SK-N-SH (cell line): Measurements from ENCODE around the gene HDAC4. TPM values are rescaled to one million over a fixed set of nuclear protein-coding genes. Genes with fewer than 3 reads are reported as not detected.

ENCODE experiments used
- CTCF ChIA-PET: fragments of 300-600, 350-600 bp; formaldehyde crosslinking; extraction: SDS; loops from one replicate; lab custom pipeline; 2021; lab: Yijun Ruan, JAX
- POLR2A ChIA-PET: fragments of 350-600 bp; sonication (Branson Sonifier 250); formaldehyde crosslinking; extraction: SDS; loops from one replicate; lab custom pipeline; 2020; ENCODE audit warnings: antibody characterized with exemption, inconsistent platforms; lab: Yijun Ruan, JAX
- DNase-seq: peaks from one replicate; pipeline ENCODE4 v3.0.0; 2012
- H2AFZ ChIP-seq: fragments of 200-600 bp; sonication (generic); 2 replicates; pipeline ENCODE4 v1.8.1; 2016; ENCODE audit warnings: antibody characterized with exemption, mild to moderate bottlenecking, low read depth
- H3F3A ChIP-seq: fragments of 200-600 bp; sonication (generic); replicated peaks from 2 replicates; pipeline ENCODE3; 2016; ENCODE audit warnings: antibody characterized with exemption, mild to moderate bottlenecking; ENCODE audit not compliant: insufficient read depth
- H3K27ac ChIP-seq, 2 experiments: fragments of 200-500 bp in 1 of 2; fragments of 200-600 bp in 1 of 2; sonication (Bioruptor generic) in 1 of 2; sonication (generic), shearing (Covaris generic) in 1 of 2; 2 replicates each; pipeline versions ENCODE4 v1.5.1 to v1.6.1; 2014 to 2016; ENCODE audit warnings: low read depth in 2 of 2, inconsistent platforms in 1 of 2, low read length in 1 of 2, mild to moderate bottlenecking in 1 of 2, mixed read lengths in 1 of 2
- H3K27me3 ChIP-seq: fragments of 200-600 bp; sonication (generic), shearing (Covaris generic); 2 replicates; pipeline ENCODE4 v1.6.1; 2016; ENCODE audit warnings: mixed run types; ENCODE audit not compliant: insufficient read depth
- H3K36me3 ChIP-seq, 2 experiments: fragments of 200-500 bp in 1 of 2; fragments of 200-600 bp in 1 of 2; sonication (Bioruptor generic) in 1 of 2; sonication (generic) in 1 of 2; replicated peaks in 1 of 2; 2 replicates each; pipeline versions ENCODE3 to v1.5.1; 2014 to 2016; ENCODE audit warnings: low read length in 1 of 2, mild to moderate bottlenecking in 1 of 2; ENCODE audit not compliant: insufficient read depth in 2 of 2, control insufficient read depth in 1 of 2
- H3K4me1 ChIP-seq, 2 experiments: fragments of 200-500 bp in 1 of 2; fragments of 200-600 bp in 1 of 2; sonication (Bioruptor generic) in 1 of 2; sonication (generic), shearing (Covaris generic) in 1 of 2; 2 replicates each; pipeline versions ENCODE4 v1.5.1 to v1.6.1; 2014 to 2016; ENCODE audit warnings: low read depth in 1 of 2, low read length in 1 of 2, mixed run types in 1 of 2; ENCODE audit not compliant: insufficient read depth in 2 of 2, control insufficient read depth in 1 of 2
- H3K4me2 ChIP-seq: fragments of 200-600 bp; sonication (generic), shearing (Covaris generic); 2 replicates; pipeline ENCODE4 v1.6.1; 2017; ENCODE audit warnings: mixed run types
- H3K4me3 ChIP-seq, 2 experiments: fragments of 200-500 bp in 1 of 2; fragments of 200-600 bp in 1 of 2; sonication (Bioruptor generic) in 1 of 2; sonication (generic), shearing (Covaris generic) in 1 of 2; 2 replicates each; pipeline versions ENCODE4 v1.5.1 to v1.8.1; 2014 to 2016; ENCODE audit warnings: low read depth in 2 of 2, inconsistent platforms in 1 of 2, low read length in 1 of 2, mild to moderate bottlenecking in 1 of 2, mixed read lengths in 1 of 2, moderate library complexity in 1 of 2
- H3K79me2 ChIP-seq: fragments of 200-600 bp; sonication (generic); 2 replicates; pipeline ENCODE4 v1.8.1; 2017; ENCODE audit warnings: mild to moderate bottlenecking; ENCODE audit not compliant: insufficient read depth
- H3K9ac ChIP-seq: fragments of 200-600 bp; sonication (generic); 2 replicates; pipeline ENCODE4 v1.6.1; 2017; ENCODE audit warnings: mixed run types
- H3K9me2 ChIP-seq: fragments of 200-600 bp; sonication (generic); 2 replicates; pipeline ENCODE4 v1.6.1; 2017; ENCODE audit warnings: mixed run types
- H3K9me3 ChIP-seq: fragments of 200-600 bp; sonication (generic); 2 replicates; pipeline ENCODE4 v1.6.1; 2017; ENCODE audit warnings: mixed run types, mild to moderate bottlenecking, moderate library complexity
- H4K20me1 ChIP-seq: fragments of 200-600 bp; sonication (generic); 2 replicates; pipeline ENCODE4 v1.6.1; 2017; ENCODE audit warnings: mild to moderate bottlenecking, mixed run types; ENCODE audit not compliant: insufficient read depth
- CHD2 ChIP-seq: fragments of 150-350 bp; IDR thresholded peaks from 2 replicates; pipeline ENCODE4 v1.6.1; 2018; ENCODE audit warnings: low read length; ENCODE audit not compliant: partially characterized antibody
- CTCF ChIP-seq: fragments of 200-600 bp; sonication (generic); IDR thresholded peaks from 2 replicates; pipeline ENCODE4 v1.6.1; 2017; ENCODE audit warnings: antibody characterized with exemption, mild to moderate bottlenecking, moderate library complexity
- EZH2phosphoT487 ChIP-seq: fragments of 200-600 bp; sonication (generic); IDR thresholded peaks from 2 replicates; pipeline ENCODE4 v1.6.1; 2017; ENCODE audit warnings: low read depth, mixed run types, mild to moderate bottlenecking, antibody characterized with exemption, moderate library complexity, borderline replicate concordance
- FOXM1 ChIP-seq: IDR thresholded peaks from 2 replicates; pipeline ENCODE4 v1.4.0; 2012; ENCODE audit warnings: low read depth, mild to moderate bottlenecking
- GATA2 ChIP-seq: sonication (generic); formaldehyde crosslinking; IDR thresholded peaks from 2 replicates; pipeline ENCODE4 v1.5.0; 2020; ENCODE audit warnings: mild to moderate bottlenecking, missing genetic modification reagents
- IRF3 ChIP-seq: fragments of 150-350 bp; IDR thresholded peaks from 2 replicates; pipeline ENCODE4 v1.6.1; 2016; ENCODE audit warnings: mild to moderate bottlenecking, low read depth, low read length
- MEF2A ChIP-seq: IDR thresholded peaks from 2 replicates; pipeline ENCODE4 v1.4.0; 2012; ENCODE audit warnings: low read depth, borderline replicate concordance
- MXI1 ChIP-seq: IDR thresholded peaks from 2 replicates; pipeline ENCODE4 v1.6.1; 2012; ENCODE audit warnings: mild to moderate bottlenecking, low read depth, low read length, improper control_type of control experiment
- NRF1 ChIP-seq: IDR thresholded peaks from 2 replicates; pipeline ENCODE4 v1.6.1; 2012; ENCODE audit warnings: low read depth, mild to moderate bottlenecking, low read length
- RFX5 ChIP-seq: IDR thresholded peaks from 2 replicates; pipeline ENCODE4 v1.6.1; 2012; ENCODE audit warnings: mild to moderate bottlenecking, improper control_type of control experiment, low read length
- SIN3A ChIP-seq: IDR thresholded peaks from 2 replicates; pipeline ENCODE4 v1.6.1; 2012; ENCODE audit warnings: low read depth, mild to moderate bottlenecking, low read length, moderate library complexity, borderline replicate concordance
- ZBTB33 ChIP-seq: IDR thresholded peaks from 2 replicates; pipeline ENCODE4 v1.4.0; 2012; ENCODE audit warnings: low read depth, borderline replicate concordance
- WGBS: methylation state at CpG from one replicate; pipeline ENCODE4 v1.1.6; 2017; ENCODE audit warnings: low lambda C conversion rate; 5-methylcytosine and 5-hydroxymethylcytosine counted together
- polyA plus RNA-seq, 3 experiments: library from polyadenylated mRNA; depleted of rRNA; stranded (reverse); fragments of >200 nt; gene quantifications; 2 replicates each; pipeline ENCODE4 v1.2.3, GENCODE V29; 2012

HDAC4 gene
- polyA plus RNA-seq, 1 of the 3 experiments (the other 2 are of a cell fraction), result 5.5 TPM

- CTCF ChIA-PET, result interaction anchor here (0.6 to 0.9 kb wide), 3 partner anchors 16 to 127 kb away, joined by 3 read pairs; no protein-coding TSS in a partner anchor
- Histone ChIP-seq H3K4me1 (no peaks in the 10 kb centered on the region; a peak in 1 of 4 replicates), H3K79me2 (no peaks in the 10 kb centered on the region), H3K9me3 (no peaks in the 10 kb centered on the region), H3F3A (no peaks in the 10 kb centered on the region), H3K36me3 (peaks cover 0 to 2% of the 10 kb centered on the region in 2 experiments), H3K9ac (no peak overlapping the region), H4K20me1 (no peaks in the 10 kb centered on the region), H2AFZ (no peak overlapping the region), H3K27me3 (no peaks in the 10 kb centered on the region), H3K4me3 (no peak overlapping the region), H3K9me2 (no peaks in the 10 kb centered on the region)
- TF ChIP-seq NRF1, result no peak
- TF ChIP-seq CTCF, result no peak
- TF ChIP-seq RFX5, result no peak
- TF ChIP-seq ZBTB33, result no peak
- no peak for TF ChIP-seq CHD2
- no peak for TF ChIP-seq EZH2phosphoT487
- TF ChIP-seq MEF2A, result no peak
- no peak for TF ChIP-seq SIN3A
- no peak for TF ChIP-seq GATA2 (CRISPR knock-in tag)
- TF ChIP-seq MXI1, result no peak
- TF ChIP-seq FOXM1, result no peak
- no peak for TF ChIP-seq IRF3
- TF ChIP-seq, all 33 proteins: peak for 0
- DNase-seq, result no peak
- no peak overlapping the region for H3K27ac ChIP-seq
- 88% methylated on average over 19 of the region's 21 CpGs for WGBS
- H3K4me2 ChIP-seq, result no peak overlapping the region
- POLR2A ChIA-PET, result interaction anchor here (0.9 kb wide), 1 partner anchor 10 kb away, joined by 3 read pairs; no protein-coding TSS in a partner anchor
Observed at GRCh38 chr2:239181074-239181902, 219.5 kb downstream of the HDAC4 start.
